GM18520 (cell line): ENCODE results near the gene TMEM223.
"Not testable (repeated sequence)": the region's sequence is repeated elsewhere in the genome, so short reads cannot be mapped to it uniquely, and the experiment has no call there.

Source experiments
- ATAC-seq: cut with Tn5 transposase; IDR thresholded peaks from one replicate; pipeline ENCODE4 v1.9.1; 2021; ENCODE audit not compliant: unreplicated experiment

Gene TMEM223

GRCh38 chr11:62801071-62801470, 9.3 kb upstream of the TMEM223 start:
- no peak for ATAC-seq

- no peak for ATAC-seq
Measured at GRCh38 chr11:62799486-62799885, 7.7 kb upstream of the TMEM223 start.

DNA sequence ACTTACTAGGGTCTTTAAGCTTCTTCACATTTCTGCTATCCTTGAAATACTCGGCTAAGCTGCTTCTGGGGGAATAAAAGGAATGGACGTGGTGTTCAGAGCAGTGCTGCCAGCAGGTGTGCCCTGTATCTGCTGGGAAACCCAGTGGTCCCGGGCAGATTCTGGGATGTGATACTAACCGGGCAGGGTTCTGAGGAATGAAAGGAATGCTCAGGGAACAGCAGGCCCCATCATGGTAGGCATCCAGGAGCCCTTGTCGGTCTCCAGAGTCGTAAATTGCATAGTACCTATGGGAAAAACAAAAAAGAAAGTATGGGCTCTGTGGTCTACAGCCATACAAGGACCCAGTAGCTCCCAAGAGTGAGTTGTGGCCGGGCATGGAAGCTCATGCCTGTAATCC, 4.5 kb upstream of the TMEM223 start:
- ATAC-seq = no peak

DNA sequence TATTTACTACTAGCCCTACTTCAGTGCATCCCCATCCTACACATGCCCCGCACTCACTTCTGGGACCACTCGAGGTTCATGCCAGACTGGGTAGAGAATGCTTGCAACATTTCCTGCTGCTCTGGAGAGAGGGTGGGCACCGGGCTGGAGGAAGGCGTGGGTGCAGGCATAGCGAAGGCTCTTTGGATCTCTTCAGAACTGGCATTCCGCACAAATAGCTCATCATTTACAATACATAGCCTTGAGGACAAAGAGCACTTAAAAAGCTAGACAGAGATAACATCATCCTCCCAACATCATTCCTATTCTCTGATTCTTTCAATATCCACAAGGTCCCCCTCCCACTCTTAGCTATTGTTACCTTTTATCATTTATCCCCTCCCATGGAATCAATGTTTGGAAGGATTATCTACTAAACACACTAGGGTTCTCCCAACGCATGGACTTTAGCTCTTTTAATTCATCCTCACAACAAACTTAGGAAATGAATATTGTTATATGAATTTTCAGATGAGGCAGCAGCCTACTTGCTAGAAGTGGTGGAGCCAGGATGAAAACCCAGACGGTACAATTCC, 2.5 kb upstream of the TMEM223 start:
- no peak for ATAC-seq

DNA sequence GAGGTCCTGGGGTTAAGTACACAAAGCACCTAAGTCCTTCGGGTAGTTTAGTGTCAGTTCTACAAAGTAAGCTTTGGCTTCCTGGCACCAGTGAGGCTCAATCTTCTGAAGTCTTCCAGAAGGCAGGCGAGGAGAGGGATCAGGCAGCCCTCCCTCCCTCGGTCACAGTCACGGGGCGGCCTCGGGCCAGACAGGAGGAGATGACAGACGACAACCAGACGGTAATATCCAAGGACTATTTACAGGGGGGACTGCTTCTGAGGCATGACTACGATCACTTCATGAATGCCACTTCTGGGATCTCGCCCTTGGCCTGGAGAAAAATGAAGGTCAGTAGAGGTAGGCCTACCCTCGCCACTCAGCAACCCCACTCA, 383 bp upstream of the TMEM223 start:
- ATAC-seq = no peak

- no peak for ATAC-seq
Measured at GRCh38 chr11:62789576-62789975, 2.2 kb downstream of the TMEM223 start.

GRCh38 chr11:62788991-62789390, 2.8 kb downstream of the TMEM223 start:
- ATAC-seq = no peak

- ATAC-seq = peak; percentile 39
Measured at GRCh38 chr11:62787005-62787759, 4.6 kb downstream of the TMEM223 start, which contains the start of gene TMEM179B. Gene TMEM179B (plus strand): TSS chr11:62787402. CDS start chr11:62787432, 30 bp downstream.

GRCh38 chr11:62786318-62787004, 5.3 kb downstream of the TMEM223 start:
- peak; percentile 52 for ATAC-seq

- no peak for ATAC-seq
Measured at GRCh38 chr11:62782753-62783152, 9.1 kb downstream of the TMEM223 start.

- ATAC-seq = no peak
Measured at GRCh38 chr11:62778441-62778840, 13.4 kb downstream of the TMEM223 start.

- no peak for ATAC-seq
Measured at GRCh38 chr11:62777389-62777788, 14.4 kb downstream of the TMEM223 start.

DNA sequence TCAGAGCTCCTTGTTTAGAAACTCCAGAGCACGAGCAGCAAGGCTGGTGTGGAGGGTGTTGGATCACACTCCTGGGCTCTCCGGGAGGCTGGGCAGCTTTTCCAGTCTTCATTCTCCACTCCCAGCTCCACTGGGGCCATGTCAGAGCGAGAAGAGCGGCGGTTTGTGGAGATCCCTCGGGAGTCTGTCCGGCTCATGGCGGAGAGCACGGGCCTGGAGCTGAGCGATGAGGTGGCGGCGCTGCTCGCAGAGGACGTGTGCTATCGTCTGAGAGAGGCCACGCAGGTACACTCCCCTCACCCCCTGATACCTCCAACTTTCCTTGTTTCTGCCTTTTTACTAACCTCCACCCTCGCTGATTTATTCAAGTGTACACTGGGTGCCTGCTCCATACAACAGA, 16.2 kb downstream of the TMEM223 start:
- ATAC-seq = no peak

DNA sequence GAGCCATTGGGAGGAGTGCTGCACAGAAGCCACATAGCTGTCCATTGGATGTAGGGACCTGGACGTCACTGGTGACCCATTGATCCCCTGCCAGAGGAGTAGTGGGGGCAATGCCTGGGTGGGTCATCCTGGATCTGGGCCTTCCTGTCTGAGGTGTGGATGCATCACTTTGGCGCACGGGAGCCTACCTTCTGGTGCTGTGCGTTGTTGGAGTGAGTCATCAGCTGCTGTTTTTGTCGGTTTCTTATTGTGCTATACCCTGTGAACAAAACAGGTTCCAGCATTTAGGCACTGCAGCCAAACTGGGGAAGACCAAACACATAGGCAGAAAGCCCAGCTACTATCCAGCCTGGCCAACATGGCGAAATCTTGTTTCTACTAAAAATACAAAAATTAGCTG, 17.4 kb downstream of the TMEM223 start:
- no peak for ATAC-seq

- ATAC-seq = peak; percentile 85
Measured at GRCh38 chr11:62771144-62772021, 20.4 kb downstream of the TMEM223 start, which contains the start of gene TAF6L. Gene TAF6L (plus strand): TSS chr11:62771396. CDS start chr11:62775784, 4,388 bp downstream.

GRCh38 chr11:62770778-62771143, 21.0 kb downstream of the TMEM223 start:
- ATAC-seq = no peak

GRCh38 chr11:62760867-62761227, 31.0 kb downstream of the TMEM223 start:
- not testable (repeated sequence) for ATAC-seq

- no peak for ATAC-seq
Measured at GRCh38 chr11:62757846-62758788, 33.7 kb downstream of the TMEM223 start.

DNA sequence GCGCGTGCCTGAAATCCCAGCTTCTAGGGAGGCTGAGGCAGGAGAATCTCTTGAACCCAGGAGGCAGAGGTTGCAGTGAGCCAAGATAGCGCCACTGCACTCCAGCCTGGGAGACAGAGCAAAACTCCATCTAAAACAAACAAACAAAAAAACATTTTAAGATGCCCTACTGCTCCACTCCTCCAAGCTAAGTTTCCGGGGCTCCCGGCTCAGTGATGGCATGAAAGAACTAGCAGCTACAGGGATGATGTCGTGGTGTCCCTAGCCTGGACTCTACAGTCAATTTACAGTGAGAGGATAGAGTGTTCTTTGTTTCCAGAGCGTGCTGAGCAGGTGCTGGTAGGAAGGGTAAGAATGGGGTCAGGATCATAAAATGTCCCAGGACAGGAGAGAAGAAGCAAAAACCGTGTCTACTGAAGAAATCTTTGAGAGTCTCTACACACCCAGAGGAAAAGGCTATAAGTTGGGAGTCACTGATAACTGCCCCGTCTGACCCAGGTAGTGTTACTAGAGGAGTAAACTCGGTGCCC, 36.7 kb downstream of the TMEM223 start:
- ATAC-seq = no peak
